ENCODE results near the gene EFNA1.
A peak's percentile ranks its signal among the peaks of the same experiment; 100 is the strongest.
"Not testable (repeated sequence)": the region's sequence is repeated elsewhere in the genome, so short reads cannot be mapped to it uniquely, and the experiment has no call there.

Gene EFNA1

DNA sequence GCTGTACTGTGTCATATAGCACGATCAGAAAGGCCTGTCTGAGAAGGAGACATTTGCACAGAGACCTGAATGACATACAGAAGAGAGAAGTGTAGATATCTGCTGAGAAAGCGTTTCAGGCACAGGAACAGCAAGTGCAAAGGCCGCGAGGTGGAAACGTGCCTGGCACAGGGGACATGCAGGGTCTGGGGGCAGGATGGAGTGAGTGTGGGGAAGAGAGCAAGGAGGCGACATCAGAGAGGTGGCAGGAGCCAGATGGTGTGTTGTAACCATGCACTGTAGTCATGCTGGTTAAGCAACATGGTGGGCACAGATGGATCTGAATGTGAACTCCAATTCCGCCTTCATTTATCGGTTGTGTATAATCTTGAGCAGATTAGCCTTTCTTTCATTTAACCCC is 32.5 kb downstream of the EFNA1 start:
- no peak for DNase-seq

DNA sequence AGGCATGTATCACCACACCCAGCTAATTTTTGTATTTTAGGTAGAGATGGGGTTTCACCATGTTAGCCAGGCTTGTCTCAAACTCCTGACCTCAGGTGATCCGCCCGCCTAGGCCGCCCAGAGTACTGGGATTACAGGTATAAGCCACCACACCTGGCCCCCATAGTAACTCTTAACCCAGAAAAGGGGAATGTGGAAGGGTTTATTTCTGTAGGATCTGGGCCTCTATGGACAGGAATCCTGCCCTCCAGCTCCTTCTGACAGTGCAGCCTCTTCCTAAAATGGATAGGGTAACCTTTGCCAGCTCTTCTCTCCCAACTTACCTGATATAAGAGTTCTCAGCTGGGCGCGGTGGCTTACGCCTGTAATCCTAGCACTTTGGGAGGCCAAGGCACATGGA is 35.0 kb downstream of the EFNA1 start:
- DNase-seq: not testable (repeated sequence)

DNA sequence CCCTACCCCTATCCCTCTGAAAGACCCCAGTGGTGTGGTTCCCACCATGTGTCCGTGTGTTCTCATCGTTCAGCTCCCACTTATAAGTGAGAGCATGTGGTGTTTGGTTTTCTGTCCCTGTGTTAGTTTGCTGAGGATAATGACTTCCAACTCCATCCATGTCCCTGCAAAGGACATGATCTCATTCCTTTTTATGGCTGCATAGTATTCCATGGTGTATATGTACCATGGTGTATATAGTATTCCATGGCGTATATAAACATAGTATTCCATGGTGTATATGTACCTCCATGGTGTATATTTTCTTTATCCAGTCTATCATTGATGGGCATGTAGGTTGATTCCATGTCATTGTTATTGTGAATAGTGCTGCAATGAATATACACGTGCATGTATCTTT is 36.1 kb downstream of the EFNA1 start:
- DNase-seq: not testable (repeated sequence)

DNA sequence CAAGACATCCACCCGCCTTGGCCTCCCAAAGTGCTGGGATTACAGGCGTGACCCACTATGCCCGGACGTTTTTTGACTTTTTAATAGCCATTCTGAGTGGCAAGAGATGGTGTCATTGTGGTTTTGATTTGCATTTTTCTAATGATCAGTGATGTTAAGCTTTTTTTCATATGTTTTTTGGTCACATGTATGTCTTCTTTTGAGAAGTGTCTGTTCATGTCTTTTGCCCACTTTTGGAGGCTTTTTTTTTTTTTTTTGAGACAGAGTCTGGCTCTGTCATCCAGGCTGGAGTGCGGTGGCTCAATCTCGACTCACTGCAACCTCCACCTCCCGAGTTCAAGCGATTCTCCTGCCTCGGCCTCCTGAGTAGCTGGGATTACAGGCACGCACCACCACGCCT is 36.9 kb downstream of the EFNA1 start:
- not testable (repeated sequence) for DNase-seq

DNA sequence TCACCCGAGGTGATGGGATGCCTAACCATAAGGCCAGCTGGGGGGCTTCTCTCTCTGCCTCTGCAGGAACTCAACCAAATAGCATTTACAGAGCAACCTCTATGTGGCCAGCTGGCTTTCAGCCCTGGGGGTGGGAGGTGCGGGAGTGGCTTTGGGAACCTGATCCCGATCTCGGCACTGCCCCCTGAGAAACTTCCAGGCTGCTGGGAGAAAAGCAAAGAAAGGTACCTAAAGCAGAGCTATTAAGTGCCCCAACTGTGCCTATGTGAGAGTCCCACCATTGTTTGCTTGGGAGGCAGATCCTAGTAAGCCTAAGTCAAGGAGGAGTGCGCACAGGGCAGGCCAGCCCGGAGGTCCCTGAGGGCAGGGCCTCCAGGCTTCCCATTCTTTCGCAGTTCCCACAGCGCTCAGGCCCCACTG is 38.4 kb downstream of the EFNA1 start:
- no peak for DNase-seq

DNA sequence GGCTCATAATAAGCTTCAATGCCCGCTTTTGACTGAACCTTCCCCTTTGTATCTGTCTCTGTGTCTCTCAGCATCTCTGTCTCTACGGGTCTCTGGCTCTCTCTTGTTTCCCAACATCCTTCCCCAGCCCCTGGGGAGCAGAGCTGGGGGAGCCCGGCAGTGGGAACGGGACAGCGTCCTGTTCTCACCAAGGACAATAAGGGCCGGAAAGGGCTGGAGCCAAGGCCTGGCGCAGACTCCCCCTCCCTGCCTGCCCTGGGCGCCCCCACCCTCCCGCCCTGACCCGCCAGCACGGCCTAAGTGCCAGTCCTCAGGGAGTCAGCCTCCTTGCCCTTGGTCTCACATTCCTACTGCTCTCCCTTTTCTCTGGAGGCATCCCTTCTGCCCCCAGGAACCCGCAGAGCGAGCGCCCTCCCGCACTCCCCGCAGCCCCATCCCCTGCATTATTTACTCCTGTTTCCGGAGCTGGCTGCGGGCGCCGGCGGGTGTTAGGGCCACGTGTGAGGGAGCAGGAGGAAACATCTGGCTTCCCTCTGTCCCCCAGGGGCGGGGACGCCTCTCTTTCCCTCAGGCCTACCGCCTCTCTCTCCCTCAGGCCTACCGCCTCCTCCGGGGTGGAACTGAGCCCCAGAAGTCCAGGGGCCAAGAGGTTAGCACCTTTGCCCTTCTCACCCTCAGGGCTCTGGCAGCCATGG is 38.9 kb downstream of the EFNA1 start:
- DNase-seq: no peak

DNA sequence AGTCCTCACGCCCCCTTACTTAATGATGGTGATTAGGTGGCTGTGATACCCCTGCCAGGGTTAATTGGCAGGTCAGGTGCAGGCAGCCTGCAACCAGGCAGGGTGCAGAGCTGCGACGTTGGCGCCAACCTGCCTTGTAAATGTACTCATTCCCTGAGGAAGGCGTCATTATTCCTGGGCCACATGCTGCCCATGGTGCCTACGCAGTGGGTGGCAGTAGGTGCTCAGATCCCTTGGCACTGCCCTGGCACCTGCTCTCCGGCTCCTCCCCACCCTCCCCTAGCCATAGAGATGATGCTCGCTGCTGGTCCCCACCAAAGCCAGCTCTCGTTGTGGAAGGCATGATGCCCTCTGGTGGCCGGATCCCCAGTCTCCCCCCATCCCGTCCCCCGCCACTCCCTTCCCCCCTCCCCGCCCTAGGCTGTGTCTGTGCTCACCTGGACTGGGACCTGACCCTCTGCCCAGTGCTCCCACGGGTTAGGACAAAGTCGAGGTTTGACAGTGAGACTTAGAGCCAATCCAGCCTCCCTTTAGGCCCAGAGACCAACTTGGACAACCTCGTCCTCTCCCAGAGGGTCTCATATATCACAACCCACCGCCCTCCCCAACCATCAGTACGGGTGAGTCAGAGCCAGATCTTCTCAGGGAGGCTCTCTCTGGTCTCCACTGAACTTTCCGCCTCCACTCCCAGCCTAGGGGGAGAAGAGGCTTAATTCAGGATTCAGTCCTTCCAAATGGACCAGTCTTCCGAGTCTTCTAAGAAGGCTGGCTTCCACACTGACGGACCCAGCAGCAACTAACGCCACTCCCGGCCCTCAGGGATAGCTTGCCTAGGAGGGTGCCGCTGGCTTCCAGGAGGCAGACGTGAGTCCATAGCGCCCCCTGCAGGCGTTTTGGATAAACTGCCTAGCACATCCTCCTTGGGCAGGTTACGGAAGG is 39.8 kb downstream of the EFNA1 start:
- DNase-seq: peak; percentile 47

DNA sequence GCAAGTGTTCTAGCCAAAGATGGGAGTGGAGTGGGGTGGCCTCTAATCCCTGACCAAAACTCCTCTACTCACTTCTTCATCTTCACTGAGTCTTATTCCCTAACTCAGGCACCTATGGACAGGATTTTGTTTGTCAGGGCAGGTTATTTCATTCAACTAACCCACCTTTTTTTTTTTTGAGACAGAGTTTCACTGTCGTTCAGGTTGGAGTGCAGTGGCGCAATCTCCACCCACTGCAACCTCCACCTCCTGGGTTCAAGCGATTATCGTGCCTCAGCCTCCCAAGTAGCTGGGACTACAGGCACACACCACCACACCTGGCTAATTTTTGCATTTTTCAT is 40.4 kb downstream of the EFNA1 start:
- not testable (repeated sequence) for DNase-seq

DNA sequence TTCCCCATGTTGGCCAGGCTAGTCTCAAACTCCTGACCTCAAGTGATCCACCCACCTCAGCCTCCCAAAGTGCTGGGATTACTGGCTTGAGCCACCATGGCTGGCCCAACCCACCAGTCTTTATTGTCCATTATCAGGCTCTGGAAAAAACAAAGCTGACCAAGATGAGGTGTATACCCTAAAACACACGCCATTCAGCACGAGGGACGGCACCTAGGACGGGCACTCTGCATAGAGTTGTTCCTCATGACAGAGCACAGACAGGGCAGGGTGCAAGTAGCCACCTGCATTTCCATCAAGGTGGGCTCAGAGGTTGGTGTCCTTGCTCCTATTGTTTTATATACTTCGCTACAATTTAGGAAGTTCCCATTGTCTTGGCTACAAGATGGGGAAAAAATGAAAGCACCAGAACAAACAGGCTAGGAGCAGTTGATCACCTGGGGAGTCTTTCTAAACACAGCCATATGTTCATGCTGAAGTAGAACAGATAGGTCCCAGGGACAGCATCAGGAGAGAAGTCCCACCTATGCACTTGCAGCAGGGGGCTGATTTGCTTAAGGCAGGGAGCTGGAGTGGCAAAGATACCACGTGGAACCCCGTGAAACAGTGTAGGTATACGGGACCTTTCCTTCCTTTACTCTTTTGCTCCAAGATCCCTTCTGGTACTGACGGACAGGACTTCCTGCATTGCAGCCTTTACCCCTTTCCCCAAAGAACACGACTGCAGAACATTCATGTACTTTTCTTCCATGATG is 41.0 kb downstream of the EFNA1 start:
- DNase-seq: no peak

DNA sequence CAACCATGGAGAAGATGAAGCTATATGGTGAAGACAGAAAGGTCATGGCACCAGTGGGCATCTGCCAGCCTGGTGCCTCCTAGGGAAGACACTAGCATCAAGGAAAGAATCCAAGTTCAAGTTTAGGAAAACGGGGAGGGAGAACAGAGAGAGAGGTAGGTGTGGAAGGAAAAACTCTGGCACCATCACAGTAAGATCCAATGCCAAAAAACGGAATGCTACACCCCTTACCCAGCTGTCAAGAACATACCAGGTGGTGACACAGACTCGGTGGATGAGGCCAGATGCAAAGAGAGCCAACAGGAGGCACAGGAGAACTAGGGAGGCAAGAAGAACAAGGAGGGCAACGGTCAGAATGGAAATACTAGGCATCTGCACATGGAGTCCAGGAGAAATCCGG is 41.9 kb downstream of the EFNA1 start:
- DNase-seq: no peak

DNA sequence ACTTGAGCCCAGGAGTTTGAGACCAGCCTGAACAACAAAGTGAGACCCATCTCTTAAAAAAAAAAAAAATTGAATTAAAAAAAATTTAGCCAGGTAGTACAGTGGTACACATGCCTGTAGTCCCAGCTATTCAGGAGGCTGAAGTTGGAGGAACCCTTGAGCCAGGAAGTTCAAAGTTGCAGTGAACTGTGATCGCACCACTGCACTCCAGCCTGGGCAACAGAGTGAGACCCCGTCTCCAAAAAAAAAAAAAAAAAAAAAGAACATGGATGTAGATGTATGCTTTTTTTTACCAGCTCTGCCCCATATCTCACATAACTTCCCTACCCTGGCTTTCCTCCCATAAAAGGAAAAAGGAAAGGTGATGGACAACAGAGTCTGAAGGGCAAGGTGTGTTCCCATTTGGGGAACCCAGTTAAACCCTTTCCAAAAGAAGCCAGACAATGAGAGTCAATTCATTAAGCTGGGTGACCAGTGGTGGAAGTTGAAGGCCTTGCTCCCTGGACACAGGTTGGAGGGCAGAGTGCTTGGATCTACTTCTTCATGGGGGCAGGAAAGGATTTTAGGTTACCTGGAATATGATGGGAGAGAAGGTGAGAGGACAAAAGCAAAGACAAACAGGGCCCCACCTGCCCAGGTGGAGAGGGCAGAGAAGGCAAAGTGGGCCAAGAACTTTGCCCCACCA is 42.6 kb downstream of the EFNA1 start:
- DNase-seq: no peak

DNA sequence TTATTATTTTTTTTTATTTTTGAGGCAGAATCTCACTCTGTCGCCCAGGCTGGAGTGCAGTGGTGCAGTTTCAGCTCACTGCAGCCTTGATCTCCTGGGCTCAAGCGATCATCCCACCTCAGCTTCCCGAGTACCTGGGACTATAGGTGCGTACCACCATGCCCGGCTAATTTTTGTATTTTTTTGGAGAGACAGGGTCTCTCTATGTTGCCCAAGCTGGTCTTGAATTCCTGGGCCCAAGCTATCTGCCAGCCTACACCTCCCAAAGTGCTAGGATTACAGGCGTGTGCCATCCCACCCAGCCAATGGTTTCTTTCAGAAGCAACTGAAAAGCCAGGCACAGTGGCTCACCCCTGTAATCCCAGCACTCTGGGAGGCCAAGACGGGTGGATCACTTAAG is 43.1 kb downstream of the EFNA1 start:
- DNase-seq: no peak

DNA sequence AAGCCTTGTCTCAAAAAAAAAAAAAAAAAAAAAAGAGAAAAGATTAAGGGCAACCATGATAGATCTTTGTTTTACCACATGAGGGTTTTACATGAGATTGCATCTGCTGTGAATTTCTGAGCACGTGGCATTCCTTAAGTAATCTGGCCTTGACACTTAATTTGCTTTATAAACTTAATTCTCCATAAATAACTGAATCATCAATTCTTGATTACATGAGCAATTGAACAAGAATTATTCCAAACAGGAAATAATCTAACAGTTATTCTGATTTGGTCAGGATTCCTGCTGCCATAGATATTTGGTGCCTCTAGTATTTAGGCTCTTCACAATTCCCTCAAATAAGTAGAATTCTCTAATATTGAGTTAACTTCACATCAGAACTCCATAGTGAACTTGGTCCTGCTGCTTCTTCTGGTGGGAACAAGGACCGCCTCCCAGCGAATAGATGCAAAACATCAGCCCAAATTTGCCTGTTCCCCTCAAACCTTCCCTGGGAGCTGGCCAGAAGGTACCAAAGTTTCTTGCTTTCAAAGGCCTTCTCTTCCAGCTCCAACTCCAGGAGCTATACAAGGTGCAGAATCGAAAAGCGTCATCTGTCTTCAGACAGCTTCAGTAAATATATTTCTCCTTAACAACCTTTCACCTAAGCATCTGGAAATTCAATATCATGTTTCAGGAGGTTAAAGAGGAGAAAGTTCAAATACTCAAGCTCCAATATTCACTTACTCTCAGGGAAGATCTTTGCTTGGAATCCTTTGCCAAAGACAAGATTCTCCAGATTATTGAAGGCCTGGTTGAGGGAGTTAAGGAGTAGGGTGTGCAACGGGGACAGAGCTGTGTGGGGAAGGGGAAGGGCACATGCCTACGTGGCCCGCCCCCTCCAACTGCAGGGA is 44.4 kb downstream of the EFNA1 start:
- no peak for DNase-seq

DNA sequence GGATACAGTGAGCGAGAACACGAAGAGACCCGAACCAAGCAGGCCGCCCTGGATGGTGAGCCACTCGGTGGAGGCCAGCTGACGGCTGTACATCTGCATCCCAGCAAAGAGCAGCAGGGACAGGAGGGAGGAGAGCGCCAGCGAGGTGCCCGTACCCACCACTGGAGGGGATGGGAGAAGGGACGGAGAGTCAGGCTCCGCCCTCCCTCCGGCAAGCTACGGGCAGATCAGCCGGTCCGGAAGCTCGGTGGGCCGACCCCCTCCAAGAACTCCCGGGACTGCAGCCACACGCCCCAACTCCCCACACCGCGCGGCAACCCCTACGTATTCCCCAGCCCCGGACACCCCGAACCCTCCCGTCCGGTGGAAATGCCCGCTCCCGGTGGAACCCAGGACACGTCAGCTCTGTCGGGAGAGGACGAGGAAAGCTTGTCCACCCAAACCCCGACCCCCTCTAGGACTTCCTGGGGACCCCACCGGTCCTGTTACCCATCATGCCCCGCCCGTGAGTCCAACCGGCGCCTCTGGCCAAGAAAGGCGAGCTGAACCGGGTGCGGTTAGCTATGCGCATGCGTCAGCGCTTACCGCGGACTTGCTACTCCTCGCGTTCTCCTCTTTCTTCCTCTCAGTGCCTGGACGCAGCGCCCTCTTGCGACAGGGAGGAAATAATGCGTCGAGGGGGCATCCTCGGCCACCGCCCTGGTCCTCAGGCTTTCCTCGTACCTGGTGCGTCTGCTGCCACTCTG is 45.2 kb downstream of the EFNA1 start, which contains the start of gene KRTCAP2:
KRTCAP2 (minus strand) TSS at position 573 of the 746 bp plus-strand sequence; CDS start at position 493, 80 bp downstream.
- DNase-seq: peak; percentile 90

DNA sequence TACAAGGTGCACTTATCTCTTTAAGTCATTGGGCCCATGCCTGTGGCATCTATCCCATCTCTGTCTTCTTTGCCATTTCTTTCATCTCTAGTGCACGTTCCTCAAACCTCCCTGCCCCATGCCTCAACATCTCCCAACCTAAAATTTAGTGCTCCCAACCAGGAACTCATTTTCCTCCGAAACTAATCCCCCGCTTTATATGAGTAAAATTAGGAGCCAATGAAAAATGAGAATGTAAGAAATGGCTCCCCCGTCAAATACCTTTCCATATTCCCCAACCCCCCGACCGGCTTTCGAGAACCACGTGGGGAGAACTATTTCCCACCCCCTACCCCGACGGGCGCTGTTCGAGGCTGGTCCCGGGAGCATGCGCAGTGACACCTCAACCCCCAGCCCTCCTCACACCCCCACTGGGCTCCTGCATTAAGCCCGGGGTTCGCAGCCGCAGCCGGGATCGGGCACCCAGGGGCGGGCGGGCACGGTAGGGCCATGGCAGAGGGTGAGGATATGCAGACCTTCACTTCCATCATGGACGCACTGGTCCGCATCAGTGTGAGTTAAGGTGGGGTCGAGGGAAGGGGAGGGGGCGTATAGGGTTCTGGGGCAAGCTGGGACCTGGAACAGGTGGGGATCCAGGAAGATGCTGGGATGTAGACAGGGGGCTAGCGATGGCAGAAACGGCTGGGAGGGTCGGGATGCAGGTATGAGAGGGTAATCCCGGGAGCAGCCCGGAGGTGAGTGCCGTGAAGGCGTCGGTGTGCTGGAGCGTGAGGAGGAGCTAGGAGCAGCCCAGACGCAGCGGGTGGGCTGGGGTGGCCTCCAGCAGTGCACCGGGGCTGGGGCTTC is 46.0 kb downstream of the EFNA1 start, which contains the start of gene TRIM46:
TRIM46 (plus strand) TSS at position 372 of the 846 bp plus-strand sequence; CDS start at position 490, 118 bp downstream.
- DNase-seq: no peak

DNA sequence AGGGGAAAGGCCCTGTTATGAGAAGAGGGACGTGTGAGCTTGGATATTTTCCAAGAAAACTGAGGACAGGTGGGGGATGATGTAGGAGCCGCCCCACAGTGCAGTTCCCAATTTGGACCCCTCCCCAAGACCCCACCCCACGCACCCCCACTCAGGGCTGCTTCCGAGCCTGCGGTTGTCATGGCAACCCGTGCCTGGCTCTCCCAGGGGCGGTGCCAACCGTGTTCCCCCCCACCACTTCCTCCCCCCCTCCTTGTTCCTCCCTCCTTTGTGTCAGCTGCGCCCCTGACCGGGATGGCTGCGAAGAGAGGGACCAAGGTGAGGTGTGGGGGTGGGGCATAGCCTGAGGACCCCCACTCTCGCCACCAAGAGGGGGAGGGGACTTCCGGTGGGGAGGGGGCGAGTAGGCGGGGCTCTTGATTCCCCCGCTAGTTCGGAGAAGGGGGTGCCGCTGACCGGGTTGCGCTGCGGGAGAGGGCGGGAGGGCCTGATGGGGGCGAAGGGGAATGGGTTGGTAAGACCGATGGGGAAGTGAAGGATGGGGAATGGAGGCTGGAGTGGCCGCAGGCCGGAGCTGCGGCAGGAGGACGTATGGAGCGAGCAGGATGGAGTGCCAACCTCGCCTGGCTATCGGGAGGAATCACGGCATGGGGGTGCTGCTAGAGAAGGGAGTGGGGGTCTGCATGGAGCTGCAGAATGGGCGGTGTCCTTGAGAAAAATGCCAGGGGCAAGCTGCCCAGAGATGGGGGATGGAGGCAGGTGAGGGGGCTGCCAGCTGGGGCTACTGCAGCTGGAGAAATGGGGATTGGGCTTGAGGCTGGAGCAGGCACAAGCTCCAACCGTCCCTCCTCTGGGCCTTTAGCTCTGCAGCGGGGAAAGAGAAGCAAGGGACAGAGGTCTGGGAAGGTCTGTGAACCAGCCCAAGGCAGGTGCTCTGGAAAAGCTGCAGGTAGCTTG is 46.9 kb downstream of the EFNA1 start:
- no peak for DNase-seq

DNA sequence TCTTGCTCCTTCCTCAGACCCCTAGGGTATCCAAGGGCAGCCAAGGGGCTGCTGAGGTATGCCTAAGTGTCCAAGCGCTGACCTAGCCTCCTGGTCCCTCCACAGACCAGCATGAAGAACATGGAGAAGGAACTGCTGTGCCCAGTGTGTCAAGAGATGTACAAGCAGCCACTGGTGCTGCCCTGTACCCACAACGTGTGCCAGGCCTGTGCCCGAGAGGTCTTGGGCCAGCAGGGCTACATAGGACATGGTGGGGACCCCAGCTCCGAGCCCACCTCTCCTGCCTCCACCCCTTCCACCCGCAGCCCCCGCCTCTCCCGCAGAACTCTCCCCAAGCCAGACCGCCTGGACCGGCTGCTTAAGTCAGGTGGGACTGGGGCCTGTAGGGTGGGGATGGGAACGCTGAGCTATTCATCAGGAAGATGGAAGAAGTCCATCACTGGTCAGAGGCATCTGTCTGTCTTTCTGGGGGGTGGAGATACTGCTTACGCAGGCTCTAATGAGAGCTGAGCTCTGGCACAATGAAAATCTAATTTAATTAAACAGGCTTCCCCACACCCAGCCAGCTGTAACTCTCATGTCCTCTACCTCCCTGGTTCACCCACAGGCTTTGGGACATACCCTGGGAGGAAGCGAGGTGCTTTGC is 47.7 kb downstream of the EFNA1 start:
- DNase-seq: no peak

DNA sequence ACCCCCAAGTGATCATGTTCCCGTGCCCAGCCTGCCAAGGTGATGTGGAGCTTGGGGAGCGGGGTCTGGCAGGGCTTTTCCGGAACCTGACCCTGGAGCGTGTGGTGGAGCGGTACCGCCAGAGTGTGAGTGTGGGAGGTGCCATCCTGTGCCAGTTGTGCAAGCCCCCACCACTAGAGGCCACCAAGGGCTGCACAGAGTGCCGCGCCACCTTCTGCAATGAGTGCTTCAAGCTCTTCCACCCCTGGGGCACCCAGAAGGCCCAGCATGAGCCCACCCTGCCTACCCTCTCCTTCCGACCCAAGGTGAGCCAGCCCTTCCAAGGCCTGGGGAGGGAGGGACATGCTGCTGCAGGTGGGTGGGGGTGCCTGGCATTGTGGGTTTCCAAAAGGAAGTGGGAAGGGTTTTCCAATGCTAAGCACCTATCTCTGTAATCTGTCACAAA is 48.3 kb downstream of the EFNA1 start:
- DNase-seq: no peak

All from T1000 (cell line).